ENCODE data around the gene CAPN1. TPM values are rescaled to one million over a fixed set of nuclear protein-coding genes. Genes with fewer than 3 reads are reported as not detected.

Gene CAPN1
- polyA plus RNA-seq, 1 donor from 2014 or later, result 102 TPM

- Histone ChIP-seq H3K9me2 (ENCODE audit: insufficient read depth, low read length) (no peaks in the 10 kb centered on the region), H3K4me2 (ENCODE audit: low read length) (peak overlapping the region; percentile 99), H3K36me3 (ENCODE audit: insufficient read depth, low read length) (no peaks in the 10 kb centered on the region), H4K20me1 (ENCODE audit: insufficient read depth) (no peaks in the 10 kb centered on the region), H3K27ac (ENCODE audit: low read length) (peak overlapping the region; percentile 61), H3K9me3 (ENCODE audit: low read length) (no peaks in the 10 kb centered on the region), H3K79me2 (replicated peaks; ENCODE audit: insufficient read depth, low read length) (peaks cover 10% of the 10 kb centered on the region), H3K4me3 (ENCODE audit: low read length) (peak overlapping the region; percentile 74), H3K9ac (ENCODE audit: low read length) (peak overlapping the region; percentile 70), H3K27me3 (ENCODE audit: insufficient read depth, low read depth, low read length) (no peaks in the 10 kb centered on the region), H2AFZ (ENCODE audit: low read depth, low read length) (peak overlapping the region; percentile 97), H3F3A (ENCODE audit: insufficient read depth, low read length, poor library complexity, severe bottlenecking) (no peaks in the 10 kb centered on the region)
- TF ChIP-seq EP300 (conservative IDR thresholded peaks at IDR 0.05; ENCODE audit: poor library complexity, severe bottlenecking) (no peak), TAF1 (IDR thresholded peaks at IDR 0.05; ENCODE audit: low read depth) (no peak), CTCF (IDR thresholded peaks at IDR 0.05; ENCODE audit: poor library complexity, severe bottlenecking) (no peak), MXI1 (conservative IDR thresholded peaks at IDR 0.05; ENCODE audit: poor library complexity, severe bottlenecking) (no peak), RAD21 (conservative IDR thresholded peaks at IDR 0.05) (no peak), EZH2 (IDR thresholded peaks at IDR 0.05; ENCODE audit: borderline replicate concordance, insufficient read depth, low read length, poor library complexity, severe bottlenecking) (no peak), POLR2AphosphoS5 (IDR thresholded peaks at IDR 0.05) (no peak), REST (IDR thresholded peaks at IDR 0.05; ENCODE audit: borderline replicate concordance) (no peak), SMC3 (conservative IDR thresholded peaks at IDR 0.05; ENCODE audit: poor library complexity) (no peak)
Observed at GRCh38 chr11:65260756-65261590, 79.2 kb downstream of the CAPN1 start.

Small RNAs within 50 kb of the gene (small RNA-seq; reads per million reads assigned to genes)
- gene HIGD1AP10 (0 reads per million in 3 experiments), gene PDCL2P2 (0 reads per million in 3 experiments), gene RNU2-23P (0.03 to 40.2 (median 2.7) reads per million in 3 experiments)

Other genes with a start within 250 kb of the CAPN1 start
- not detected in 2 replicates for gene GPHA2, start 246.0 kb upstream of the CAPN1 start, polyA plus RNA-seq
- gene MAJIN, start 209.8 kb upstream of the CAPN1 start, polyA plus RNA-seq, result not detected in 2 replicates
- gene BATF2, start 185.0 kb upstream of the CAPN1 start, polyA plus RNA-seq, result not detected in 2 replicates
- 158 and 174 TPM in 2 replicates for gene ARL2, start 167.8 kb upstream of the CAPN1 start, polyA plus RNA-seq
- 11.2 and 15.3 TPM in 2 replicates for gene SNX15, start 154.5 kb upstream of the CAPN1 start, polyA plus RNA-seq
- 23.5 and 27.0 TPM in 2 replicates for gene SAC3D1, start 140.7 kb upstream of the CAPN1 start, polyA plus RNA-seq
- gene NAALADL1, start 123.4 kb upstream of the CAPN1 start, polyA plus RNA-seq, result not detected in 2 replicates
- 2.3 and 2.4 TPM in 2 replicates for gene CDCA5, start 97.9 kb upstream of the CAPN1 start, polyA plus RNA-seq
- 39.7 and 42.0 TPM in 2 replicates for gene ZFPL1, start 97.7 kb upstream of the CAPN1 start, polyA plus RNA-seq
- gene VPS51, start 85.7 kb upstream of the CAPN1 start, polyA plus RNA-seq, result 230 and 313 TPM in 2 replicates
- 78.4 and 99.5 TPM in 2 replicates for gene TM7SF2, start 70.1 kb upstream of the CAPN1 start, polyA plus RNA-seq
- gene ZNHIT2, start 64.2 kb upstream of the CAPN1 start, polyA plus RNA-seq, result 6.9 and 7.0 TPM in 2 replicates
- gene FAU, start 59.8 kb upstream of the CAPN1 start, polyA plus RNA-seq, result 299 and 420 TPM in 2 replicates
- 80.5 and 83.2 TPM in 2 replicates for gene MRPL49, start 59.6 kb upstream of the CAPN1 start, polyA plus RNA-seq
- 12.8 and 13.0 TPM in 2 replicates for gene SYVN1, start 47.4 kb upstream of the CAPN1 start, polyA plus RNA-seq
- not detected in 2 replicates for gene SPDYC, start 11.7 kb upstream of the CAPN1 start, polyA plus RNA-seq
- 4.3 and 7.2 TPM in 2 replicates for gene POLA2, start 80.0 kb downstream of the CAPN1 start, polyA plus RNA-seq
- 0.56 and 1.3 TPM in 2 replicates for gene CDC42EP2, start 132.9 kb downstream of the CAPN1 start, polyA plus RNA-seq
- 57.8 and 60.9 TPM in 2 replicates for gene DPF2, start 151.9 kb downstream of the CAPN1 start, polyA plus RNA-seq
- 16.1 and 23.1 TPM in 2 replicates for gene TIGD3, start 172.8 kb downstream of the CAPN1 start, polyA plus RNA-seq
- gene SLC25A45, start 200.7 kb downstream of the CAPN1 start, polyA plus RNA-seq, result 0.66 TPM in 1 of 2 replicates, not detected in the other
- 17.2 and 22.2 TPM in 2 replicates for gene FRMD8, start 204.7 kb downstream of the CAPN1 start, polyA plus RNA-seq
- gene NEAT1, start 240.9 kb downstream of the CAPN1 start, polyA plus RNA-seq, result 2.6 and 4.2 TPM in 2 replicates